RPMI7951 (cell line): ENCODE data around the gene GTF2F2. TPM values are rescaled to one million over a fixed set of nuclear protein-coding genes. Genes with fewer than 3 reads are reported as not detected.
"Not testable (repeated sequence)": the region's sequence is repeated elsewhere in the genome, so short reads cannot be mapped to it uniquely, and the experiment has no call there.

Source experiments
- DNase-seq: peaks from one replicate; pipeline ENCODE4 v3.0.0-alpha.2; 2012; ENCODE audit warnings: low read depth
- total RNA-seq: library from RNA; depleted of rRNA; stranded (reverse); fragments of >200 nt; shearing (Covaris generic); gene quantifications from 2 replicates; pipeline ENCODE4 v1.2.3, GENCODE V29; 2014

The GTF2F2 gene
- total RNA-seq, 1 experiment from 2014 or later = 31.7 TPM

DNA sequence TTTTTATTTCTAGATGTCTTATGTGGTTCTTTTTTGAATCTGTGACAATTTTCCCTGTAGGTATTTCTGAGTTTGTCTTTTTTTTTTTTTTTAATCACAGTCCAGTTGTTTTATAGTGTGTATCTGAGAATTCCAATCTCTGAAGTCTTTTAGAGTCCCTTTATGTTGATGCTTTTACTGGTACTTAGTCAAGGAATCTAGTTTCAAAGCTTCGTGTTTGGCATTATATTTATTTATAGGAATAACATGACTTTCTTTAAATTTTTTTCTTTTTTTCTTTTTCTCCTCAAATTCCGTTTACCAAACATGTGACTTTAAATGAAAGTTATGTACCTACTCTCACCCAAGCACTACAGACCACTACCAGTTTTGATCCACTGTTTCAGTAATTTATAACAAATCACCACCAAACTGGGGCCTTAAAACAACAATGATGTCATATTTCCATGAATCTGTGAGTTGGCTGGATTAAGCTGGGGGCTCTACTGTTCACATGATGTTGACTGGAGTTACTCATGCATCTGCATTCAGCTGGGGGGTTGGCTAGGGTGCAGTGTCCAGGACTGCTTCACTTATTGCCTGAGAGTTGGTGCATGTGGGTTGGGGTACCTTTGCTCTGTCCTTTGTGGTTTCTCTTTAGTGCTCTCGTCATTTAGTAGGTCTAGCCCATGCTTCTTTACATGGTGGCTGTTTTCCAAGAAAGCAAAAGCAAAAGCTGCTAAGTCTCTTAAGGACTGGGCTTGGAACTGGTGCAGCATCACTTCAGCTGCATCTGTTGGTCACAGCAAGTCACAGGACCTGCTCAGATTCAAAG, 58.2 kb downstream of the GTF2F2 start:
- peak; percentile 67 for DNase-seq

DNA sequence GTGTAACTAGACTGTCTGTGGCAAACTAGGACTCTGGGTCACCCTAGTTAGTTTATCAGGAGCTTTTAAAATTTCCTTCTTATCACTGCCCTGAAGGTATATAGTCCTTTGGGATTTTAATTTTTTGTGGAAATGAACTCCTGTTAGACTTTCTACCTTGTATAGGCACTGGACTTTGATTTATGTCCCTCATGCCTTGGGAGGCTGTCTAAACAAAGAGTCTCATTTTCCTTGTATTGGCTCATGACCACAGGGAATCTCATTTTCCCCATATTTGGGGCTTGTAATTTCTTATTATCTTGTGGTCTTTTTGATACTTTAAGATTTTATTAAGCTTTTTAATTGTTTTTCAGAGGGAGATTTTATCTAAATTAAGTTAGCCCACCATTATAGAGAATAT, 59.1 kb downstream of the GTF2F2 start:
- DNase-seq = peak; percentile 33

DNA sequence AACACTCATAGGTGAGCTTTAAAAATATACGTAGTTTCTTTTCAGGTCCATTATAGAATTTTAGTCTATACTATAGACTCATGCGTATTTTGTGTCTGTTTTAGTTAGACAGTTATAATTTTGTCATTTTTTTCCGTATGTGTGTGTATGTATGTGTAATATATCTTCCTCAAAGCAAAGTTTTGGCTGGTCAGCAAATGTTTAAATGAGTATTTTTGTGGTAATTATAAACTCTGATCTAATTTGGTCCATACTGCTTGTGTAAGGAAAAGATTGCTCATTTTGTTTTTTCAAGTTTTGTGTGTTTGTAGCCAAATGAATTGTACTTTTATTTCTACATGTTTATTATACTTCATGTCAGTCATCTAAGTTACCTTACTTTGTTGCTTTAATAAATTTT, 60.0 kb downstream of the GTF2F2 start:
- no peak for DNase-seq

DNA sequence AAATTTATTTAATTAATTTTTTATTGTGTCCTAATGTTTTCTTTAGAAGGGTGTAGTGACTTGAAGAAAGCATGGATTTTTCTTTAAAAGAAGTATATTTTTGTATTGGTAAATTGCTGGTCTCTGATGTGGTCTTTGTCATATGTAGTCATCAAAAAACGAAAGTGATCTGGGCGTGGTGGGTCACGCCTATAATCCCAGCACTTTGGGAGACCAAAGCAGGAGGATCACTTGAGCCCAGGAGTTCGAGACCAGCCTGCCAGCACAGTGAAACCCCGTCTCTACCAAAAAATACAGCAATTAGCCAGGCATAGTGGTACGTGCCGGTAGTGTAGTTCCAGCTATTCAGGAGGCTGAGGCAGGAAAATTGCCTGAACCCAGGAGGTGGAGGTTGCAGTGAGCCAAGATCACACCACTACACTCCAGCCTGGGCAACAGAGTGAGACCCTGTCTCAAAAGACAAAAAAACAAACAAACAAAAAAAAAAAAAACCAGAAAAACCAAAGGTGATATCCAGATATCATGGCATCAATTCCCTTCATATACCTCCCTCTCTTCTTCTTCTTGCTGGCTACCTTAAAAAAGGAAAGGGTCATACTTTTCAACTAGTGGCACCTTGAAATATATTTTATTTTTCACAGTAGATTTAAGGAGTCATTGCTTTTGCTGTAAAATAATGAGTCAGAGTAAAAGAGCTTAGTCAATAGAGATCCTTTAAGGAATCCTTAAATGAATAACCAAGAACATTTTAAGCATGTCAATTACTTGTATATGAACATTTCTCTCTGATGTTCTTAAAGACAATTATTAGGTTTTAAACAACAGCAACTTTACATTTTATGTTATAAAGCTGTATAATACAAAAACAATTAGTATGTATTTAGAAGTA, 60.6 kb downstream of the GTF2F2 start:
- DNase-seq = peak; percentile 33

GRCh38 chr13:45184693-45185092, 64.4 kb downstream of the GTF2F2 start:
- no peak for DNase-seq

DNA sequence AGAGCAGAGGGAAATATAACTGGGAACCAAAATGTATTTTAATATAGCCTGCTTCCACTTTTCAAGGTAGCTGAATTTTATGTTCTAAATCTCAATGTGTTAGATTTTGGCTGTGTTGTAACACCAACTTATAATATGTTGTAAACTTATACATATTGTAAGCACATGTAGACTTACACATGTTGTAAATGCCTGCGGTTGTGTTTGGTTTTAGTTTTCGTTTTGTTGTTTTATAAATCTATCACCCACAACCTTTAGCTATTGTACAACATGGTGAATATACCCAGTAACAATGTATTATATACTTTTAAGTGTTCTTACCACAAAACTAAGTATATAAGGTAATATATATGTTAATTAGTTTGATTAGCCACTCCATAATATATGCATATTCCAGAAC, 65.0 kb downstream of the GTF2F2 start:
- DNase-seq = no peak

DNA sequence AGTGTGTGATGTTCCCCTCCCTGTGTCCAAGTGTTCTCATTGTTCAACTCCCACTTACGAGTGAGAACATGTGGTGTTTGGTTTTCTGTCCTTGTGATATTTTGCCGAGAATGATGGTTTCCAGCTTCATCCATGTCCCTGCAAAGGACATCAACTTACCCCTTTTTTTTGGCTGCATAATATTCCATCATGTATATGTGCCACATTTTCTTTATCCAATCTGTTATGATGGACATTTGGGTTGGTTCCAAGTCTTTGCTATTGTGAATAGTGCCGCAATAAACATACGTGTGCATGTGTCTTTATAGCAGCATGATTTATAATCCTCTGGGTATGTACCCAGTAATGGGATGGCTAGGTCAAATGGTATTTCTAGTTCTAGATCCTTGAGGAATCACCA, 68.8 kb downstream of the GTF2F2 start:
- DNase-seq = not testable (repeated sequence)

GRCh38 chr13:45189511-45189910, 69.2 kb downstream of the GTF2F2 start:
- peak; percentile 93 for DNase-seq

- no peak for DNase-seq
Observed at GRCh38 chr13:45191874-45192273, 71.6 kb downstream of the GTF2F2 start.

DNA sequence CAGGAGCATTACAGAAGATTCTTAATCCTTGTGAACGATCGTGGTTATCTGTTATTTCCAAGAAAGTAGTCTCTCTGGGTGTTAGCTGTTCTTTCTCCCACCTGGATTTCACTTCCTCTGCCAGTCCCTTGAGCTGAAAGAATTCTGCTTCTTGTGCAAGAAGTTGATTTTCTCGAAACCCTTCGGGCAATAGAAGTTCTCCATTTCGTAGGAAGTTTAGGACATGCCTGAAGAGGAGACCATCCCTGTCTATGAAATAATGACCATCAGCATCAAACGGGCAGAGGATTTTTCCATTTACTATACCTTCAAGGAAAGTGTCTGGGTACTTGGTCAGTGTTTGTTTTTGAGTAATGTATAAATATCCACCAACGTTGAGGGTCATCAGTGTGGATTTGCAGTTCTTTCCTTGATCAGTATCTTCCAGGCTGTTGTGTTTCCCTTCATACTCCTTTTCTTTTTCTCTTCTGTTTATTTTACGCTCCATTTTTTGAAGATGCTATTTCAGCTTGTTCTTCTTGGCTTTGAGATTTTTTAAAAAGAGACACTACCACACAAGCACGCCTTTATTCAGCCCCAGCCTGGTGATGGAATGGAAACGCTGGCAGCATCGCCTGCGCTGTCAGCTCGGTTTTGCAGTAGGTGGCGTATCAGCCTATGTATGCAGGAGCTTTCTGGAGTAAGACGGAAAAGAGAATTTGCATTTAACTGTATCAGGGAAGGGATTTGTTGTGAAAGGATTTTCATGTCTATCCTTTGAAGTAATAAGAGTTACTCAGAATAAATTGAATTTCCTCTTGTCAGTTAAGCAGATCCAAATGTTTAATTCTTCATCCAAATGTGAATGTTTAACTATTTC, 74.0 kb downstream of the GTF2F2 start:
- DNase-seq = peak; percentile 26

- no peak for DNase-seq
Observed at GRCh38 chr13:45195421-45195820, 75.1 kb downstream of the GTF2F2 start.

- no peak for DNase-seq
Observed at GRCh38 chr13:45196096-45196495, 75.8 kb downstream of the GTF2F2 start.

DNA sequence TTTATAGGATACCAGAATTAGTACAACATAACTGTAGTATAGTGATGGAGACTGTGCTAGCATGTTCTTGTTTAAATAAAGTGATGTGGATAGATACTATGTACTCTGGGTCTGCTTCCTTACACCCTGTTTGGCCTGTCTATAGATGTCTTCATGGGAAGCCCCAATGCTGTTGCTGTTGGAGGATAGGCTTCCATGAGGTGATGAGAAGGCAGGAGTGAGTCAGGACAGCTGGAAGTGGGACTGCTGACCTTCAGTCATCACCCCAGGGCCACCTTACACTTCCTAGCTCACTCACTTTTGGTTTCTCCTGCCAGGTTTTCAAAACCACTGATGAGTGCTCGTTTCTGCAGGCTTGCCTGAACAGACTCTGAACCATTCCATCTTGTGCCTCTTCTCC, 76.3 kb downstream of the GTF2F2 start:
- peak; percentile 80 for DNase-seq

DNA sequence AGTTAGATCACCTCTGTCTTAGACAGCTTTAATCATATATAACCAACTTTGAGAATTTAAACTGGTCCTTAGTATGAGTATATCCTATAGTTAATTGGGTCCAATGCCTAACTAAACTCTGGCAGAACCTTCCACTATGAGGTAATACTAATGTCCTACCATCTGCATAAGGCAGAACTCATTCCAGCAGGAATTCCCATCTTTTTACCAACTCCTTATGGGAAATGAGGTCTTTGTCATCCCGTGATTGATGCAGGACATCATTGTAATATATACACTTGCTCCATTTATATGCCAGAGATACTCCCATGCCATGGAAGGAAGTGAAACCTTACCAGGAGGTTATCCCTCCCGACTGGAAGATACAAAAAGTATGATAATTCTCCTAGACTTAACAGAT, 77.7 kb downstream of the GTF2F2 start:
- no peak for DNase-seq

- DNase-seq = no peak
Observed at GRCh38 chr13:45198924-45199323, 78.6 kb downstream of the GTF2F2 start.

DNA sequence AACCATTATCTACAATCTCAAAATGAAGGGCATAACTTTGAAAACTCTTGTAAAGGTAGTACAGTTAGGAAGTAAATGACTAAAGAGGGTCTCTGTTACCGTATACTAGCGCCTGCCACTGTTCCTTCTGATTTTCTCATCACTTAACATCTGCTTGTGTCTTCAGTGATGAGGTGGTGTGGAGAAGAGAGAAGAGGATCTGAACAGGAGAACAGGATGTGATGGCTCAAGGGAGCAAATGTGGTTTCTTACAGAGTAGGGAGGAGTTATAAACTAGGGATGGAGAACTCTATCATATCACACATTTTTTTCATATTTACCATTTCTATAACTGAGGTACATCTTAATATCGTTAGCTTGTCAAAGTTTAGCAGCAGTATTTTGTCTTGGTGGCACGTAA, 79.4 kb downstream of the GTF2F2 start:
- DNase-seq = no peak

DNA sequence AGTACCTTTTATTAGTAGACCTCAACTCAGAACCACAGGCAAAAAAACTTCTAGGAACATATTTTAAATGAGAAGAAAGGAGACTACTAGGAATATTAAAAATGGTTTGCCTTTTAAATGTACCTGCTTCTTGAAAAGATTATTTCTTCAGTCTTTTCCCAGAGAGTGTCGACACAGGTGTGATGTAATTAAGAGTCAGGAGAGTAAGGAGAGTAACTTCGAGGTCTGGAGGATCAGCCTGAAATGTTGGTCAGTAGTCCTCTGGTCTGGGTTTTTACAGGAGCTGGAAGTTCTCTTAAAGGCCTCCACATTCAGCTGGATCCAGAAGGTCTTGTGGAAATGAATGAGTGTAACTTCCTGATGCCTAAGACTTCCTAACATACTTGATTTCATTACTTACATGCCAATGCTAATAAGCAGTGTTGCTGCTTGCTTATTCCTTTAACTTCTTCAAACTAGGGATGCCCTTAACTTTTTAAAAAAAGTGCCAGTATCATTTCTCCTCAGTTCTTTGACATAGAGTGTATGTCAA, 80.5 kb downstream of the GTF2F2 start, which contains the start of gene KCTD4:
KCTD4 (minus strand) TSS at position 345 of the 532 bp plus-strand sequence. CDS start 6,478 bp downstream, outside the sequence.
- no peak for DNase-seq

GRCh38 chr13:45205124-45205523, 84.8 kb downstream of the GTF2F2 start:
- DNase-seq = no peak

- peak; percentile 79 for DNase-seq
Observed at GRCh38 chr13:45206340-45206739, 86.0 kb downstream of the GTF2F2 start.

DNA sequence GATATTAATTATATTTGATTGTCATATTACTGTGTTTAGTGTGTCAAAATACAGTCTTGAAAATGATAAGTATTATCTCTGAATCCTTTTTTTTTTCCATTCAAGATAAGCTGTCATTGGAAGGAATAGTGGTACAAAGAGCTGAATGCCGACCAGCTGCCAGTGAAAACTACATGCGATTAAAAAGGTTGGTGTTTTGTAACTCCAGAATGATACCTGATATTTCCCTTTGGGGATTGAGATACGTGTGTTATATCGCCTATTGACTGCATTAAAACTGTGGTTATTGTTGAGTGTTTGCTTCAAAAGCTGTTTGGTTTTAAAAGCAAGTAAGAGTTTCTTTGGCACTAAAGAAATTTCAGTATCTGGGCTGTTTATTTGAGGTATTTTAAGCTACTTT, 87.0 kb downstream of the GTF2F2 start:
- no peak for DNase-seq

DNA sequence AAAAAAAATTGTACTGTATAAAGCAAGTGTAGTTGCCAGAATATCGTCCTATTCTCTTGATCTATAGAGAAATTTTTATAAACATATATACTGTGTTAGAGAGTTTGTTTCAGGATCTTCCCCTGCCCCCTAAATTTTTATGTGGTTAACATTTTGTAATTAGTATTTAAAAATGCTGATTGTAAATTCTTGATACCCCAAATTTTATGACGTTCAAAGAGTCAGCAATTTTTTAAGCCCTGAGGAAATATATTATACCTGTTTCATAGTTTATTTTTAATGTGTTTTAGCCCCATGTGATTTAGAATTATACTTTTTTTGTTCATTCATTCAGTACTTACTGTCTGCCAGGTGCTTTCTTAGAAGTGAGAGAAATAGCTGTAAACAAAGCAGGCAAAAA, 87.8 kb downstream of the GTF2F2 start:
- DNase-seq = no peak

GRCh38 chr13:45209229-45209628, 88.9 kb downstream of the GTF2F2 start:
- no peak for DNase-seq
